Measurements from ENCODE around the gene NPEPL1.

The NPEPL1 gene

GRCh38 chr20:58700121-58700821 lies 7.7 kb downstream of the NPEPL1 start:
- DNase-seq (ENCODE audit: low read depth in 3 of 3): no peak

- DNase-seq (ENCODE audit: low read depth in 3 of 3): no peak
Observed at GRCh38 chr20:58700823-58701222, 8.2 kb downstream of the NPEPL1 start.

GRCh38 chr20:58701431-58702160 lies 9.0 kb downstream of the NPEPL1 start:
- no peak for DNase-seq (ENCODE audit: low read depth in 3 of 3)

GRCh38 chr20:58702161-58702510 lies 9.5 kb downstream of the NPEPL1 start:
- no peak for DNase-seq (ENCODE audit: low read depth in 3 of 3)

GRCh38 chr20:58702859-58703648 lies 10.5 kb downstream of the NPEPL1 start:
- no peak for DNase-seq (ENCODE audit: low read depth in 3 of 3)

GRCh38 chr20:58703765-58704371 lies 11.3 kb downstream of the NPEPL1 start:
- no peak for DNase-seq (ENCODE audit: low read depth in 3 of 3)

- DNase-seq (ENCODE audit: low read depth in 3 of 3): no peak
Observed at GRCh38 chr20:58705208-58705926, 12.8 kb downstream of the NPEPL1 start.

GRCh38 chr20:58706150-58706892 lies 13.7 kb downstream of the NPEPL1 start:
- no peak for DNase-seq (ENCODE audit: low read depth in 3 of 3)

GRCh38 chr20:58706975-58707681 lies 14.5 kb downstream of the NPEPL1 start:
- DNase-seq (ENCODE audit: low read depth in 3 of 3): no peak

GRCh38 chr20:58707770-58708169 lies 15.2 kb downstream of the NPEPL1 start:
- no peak for DNase-seq (ENCODE audit: low read depth in 3 of 3)

GRCh38 chr20:58708246-58708931 lies 15.8 kb downstream of the NPEPL1 start:
- no peak for DNase-seq (ENCODE audit: low read depth in 3 of 3)

GRCh38 chr20:58709013-58709702 lies 16.6 kb downstream of the NPEPL1 start:
- no peak for DNase-seq (ENCODE audit: low read depth in 3 of 3)

- no peak for DNase-seq (ENCODE audit: low read depth in 3 of 3)
Observed at GRCh38 chr20:58709703-58710039, 17.1 kb downstream of the NPEPL1 start.

GRCh38 chr20:58710481-58711265 lies 18.1 kb downstream of the NPEPL1 start:
- no peak for DNase-seq (ENCODE audit: low read depth in 3 of 3)

GRCh38 chr20:58711266-58712051 lies 18.9 kb downstream of the NPEPL1 start:
- no peak for DNase-seq (ENCODE audit: low read depth in 3 of 3)

GRCh38 chr20:58712151-58712791 lies 19.7 kb downstream of the NPEPL1 start:
- DNase-seq (ENCODE audit: low read depth in 3 of 3): no peak
